HepG2 (cell line): Measurements from ENCODE around the gene SERTAD2. TPM values are rescaled to one million over a fixed set of nuclear protein-coding genes. Genes with fewer than 3 reads are reported as not detected.
A peak's percentile ranks its signal among the peaks of the same experiment; 100 is the strongest.

Source experiments
- ARNT ChIP-seq: fragments of 450-650 bp; IDR thresholded peaks from 2 replicates; pipeline ENCODE4 v1.6.1; 2017
- EEA1 ChIP-seq: sonication (generic); formaldehyde crosslinking; IDR thresholded peaks from 2 replicates; pipeline ENCODE4 v1.5.1; 2020; ENCODE audit warnings: mild to moderate bottlenecking, missing genetic modification reagents, borderline replicate concordance
- HBP1 ChIP-seq: IDR thresholded peaks from 2 replicates; pipeline ENCODE4 v1.6.1; 2016; ENCODE audit warnings: low read depth, control low read depth
- HCFC1 ChIP-seq: fragments of 150-350 bp; IDR thresholded peaks from 2 replicates; pipeline ENCODE4 v1.6.1; 2014; ENCODE audit warnings: low read depth, low read length
- HNF4G ChIP-seq, 2 experiments: sonication (generic) in 1 of 2; formaldehyde crosslinking in 1 of 2; IDR thresholded peaks; 2 replicates each; pipeline versions ENCODE4 v1.4.0 to v1.6.1; 2011 to 2020; ENCODE audit warnings: borderline replicate concordance in 2 of 2, low read depth in 2 of 2, mild to moderate bottlenecking in 2 of 2, low read length in 1 of 2, missing genetic modification reagents in 1 of 2, moderate library complexity in 1 of 2
- JARID2 ChIP-seq: sonication (generic); formaldehyde crosslinking; IDR thresholded peaks from 2 replicates; pipeline ENCODE4 v1.8.1; 2023; ENCODE audit warnings: missing genetic modification reagents, inconsistent platforms; ENCODE audit not compliant: insufficient replicate concordance
- KDM5A ChIP-seq: fragments of 200-600 bp; sonication (generic); IDR thresholded peaks from 2 replicates; pipeline ENCODE4 v1.7.0; 2018; ENCODE audit warnings: antibody characterized with exemption, mild to moderate bottlenecking, low read length, borderline replicate concordance
- NR2F1 ChIP-seq, 2 experiments: fragments of 450-650 bp in 1 of 2; formaldehyde crosslinking in 1 of 2; IDR thresholded peaks; 2 replicates each; pipeline versions ENCODE4 v1.5.0 to v1.6.1; 2016 to 2020; ENCODE audit warnings: mild to moderate bottlenecking in 1 of 2, missing compliant biosample characterization in 1 of 2, missing genetic modification reagents in 1 of 2, moderate library complexity in 1 of 2
- SIN3B ChIP-seq: fragments of 150-350 bp; IDR thresholded peaks from 2 replicates; pipeline ENCODE4 v1.6.1; 2014; ENCODE audit warnings: low read length
- SMAD1 ChIP-seq: sonication (generic); formaldehyde crosslinking; IDR thresholded peaks from 2 replicates; pipeline ENCODE4 v1.4.0; 2020; ENCODE audit warnings: missing genetic modification reagents, low read depth, mild to moderate bottlenecking, borderline replicate concordance
- TARDBP ChIP-seq: sonication (generic); formaldehyde crosslinking; IDR thresholded peaks from 2 replicates; pipeline ENCODE4 v1.8.0; 2022; ENCODE audit warnings: mild to moderate bottlenecking, missing genetic modification reagents
- THYN1 ChIP-seq: sonication (generic); formaldehyde crosslinking; IDR thresholded peaks from 2 replicates; pipeline ENCODE4 v1.8.1; 2023; ENCODE audit warnings: low read depth, mild to moderate bottlenecking, moderate library complexity, missing genetic modification reagents, borderline replicate concordance
- ZNF230 ChIP-seq: sonication (generic); formaldehyde crosslinking; IDR thresholded peaks from 2 replicates; pipeline ENCODE4 v1.4.0; 2020; ENCODE audit warnings: mild to moderate bottlenecking, missing genetic modification reagents
- ZNF232 ChIP-seq: sonication (generic); formaldehyde crosslinking; IDR thresholded peaks from 2 replicates; pipeline ENCODE4 v1.4.0; 2020; ENCODE audit warnings: missing genetic modification reagents, borderline replicate concordance
- ZNF335 ChIP-seq: sonication (generic); formaldehyde crosslinking; IDR thresholded peaks from 2 replicates; pipeline ENCODE4 v1.4.0; 2020; ENCODE audit warnings: missing genetic modification reagents
- ZNF431 ChIP-seq: sonication (generic); formaldehyde crosslinking; IDR thresholded peaks from 2 replicates; pipeline ENCODE4 v1.9.0; 2022; ENCODE audit warnings: missing genetic modification reagents, low read depth, mild to moderate bottlenecking, borderline replicate concordance
- ZNF569 ChIP-seq: sonication (generic); formaldehyde crosslinking; IDR thresholded peaks from 2 replicates; pipeline ENCODE4 v1.5.0; 2020; ENCODE audit warnings: mild to moderate bottlenecking, missing genetic modification reagents, moderate library complexity, borderline replicate concordance
- ZNF780A ChIP-seq: sonication (generic); formaldehyde crosslinking; IDR thresholded peaks from 2 replicates; pipeline ENCODE4 v1.8.0; 2022; ENCODE audit warnings: mild to moderate bottlenecking, missing genetic modification reagents, moderate library complexity
- polyA plus RNA-seq, 8 experiments: library from polyadenylated mRNA; depleted of rRNA in 3 of 8; stranded (reverse) in 7 of 8; unstranded in 1 of 8; fragments of >200 nt; fragmentation: Illumina TruSeq in 4 of 8; extraction: Trizol in 4 of 8; gene quantifications; 2 replicates each; pipeline versions ENCODE4 v1.2.1 to v1.2.3, GENCODE V29; 2011 to 2016; ENCODE audit warnings: low read depth in 4 of 8, missing spikeins in 1 of 8, mixed read lengths in 1 of 8; ENCODE audit not compliant: insufficient read depth in 1 of 8
- total RNA-seq, 5 experiments: library from RNA; depleted of rRNA; stranded (reverse); fragments of >200 nt; fragmentation: Illumina TruSeq; extraction: Trizol; gene quantifications; 2 replicates each; pipeline ENCODE4 v1.2.3, GENCODE V29; 2016; ENCODE audit warnings: low read depth in 1 of 5
- TF ChIP-seq, protein P1 (sequence below), 2 experiments: IDR thresholded peaks; 2 replicates each; pipeline ENCODE4 v1.6.1; 2011 to 2012; ENCODE audit warnings: low read length in 2 of 2, borderline replicate concordance in 1 of 2, low read depth in 1 of 2, mild to moderate bottlenecking in 1 of 2, moderate library complexity in 1 of 2
- TF ChIP-seq, protein P2 (sequence below): sonication (generic); formaldehyde crosslinking; IDR thresholded peaks from 2 replicates; pipeline ENCODE4 v1.8.0; 2022; ENCODE audit warnings: mild to moderate bottlenecking, missing genetic modification reagents; ENCODE audit not compliant: insufficient replicate concordance
- TF ChIP-seq, protein P3 (sequence below): IDR thresholded peaks from 2 replicates; pipeline ENCODE4 v1.6.1; 2016; ENCODE audit warnings: low read depth, borderline replicate concordance

SERTAD2 gene
- total and polyA plus RNA-seq, 2 of the 13 experiments (the other 11 are each of a cell fraction or from before 2014, with no cell fraction given), result 6.7 to 22.6 TPM

GRCh38 chr2:64646007-64646880, 7.5 kb downstream of the SERTAD2 start (continued):
- TF ChIP-seq, protein P1, sequence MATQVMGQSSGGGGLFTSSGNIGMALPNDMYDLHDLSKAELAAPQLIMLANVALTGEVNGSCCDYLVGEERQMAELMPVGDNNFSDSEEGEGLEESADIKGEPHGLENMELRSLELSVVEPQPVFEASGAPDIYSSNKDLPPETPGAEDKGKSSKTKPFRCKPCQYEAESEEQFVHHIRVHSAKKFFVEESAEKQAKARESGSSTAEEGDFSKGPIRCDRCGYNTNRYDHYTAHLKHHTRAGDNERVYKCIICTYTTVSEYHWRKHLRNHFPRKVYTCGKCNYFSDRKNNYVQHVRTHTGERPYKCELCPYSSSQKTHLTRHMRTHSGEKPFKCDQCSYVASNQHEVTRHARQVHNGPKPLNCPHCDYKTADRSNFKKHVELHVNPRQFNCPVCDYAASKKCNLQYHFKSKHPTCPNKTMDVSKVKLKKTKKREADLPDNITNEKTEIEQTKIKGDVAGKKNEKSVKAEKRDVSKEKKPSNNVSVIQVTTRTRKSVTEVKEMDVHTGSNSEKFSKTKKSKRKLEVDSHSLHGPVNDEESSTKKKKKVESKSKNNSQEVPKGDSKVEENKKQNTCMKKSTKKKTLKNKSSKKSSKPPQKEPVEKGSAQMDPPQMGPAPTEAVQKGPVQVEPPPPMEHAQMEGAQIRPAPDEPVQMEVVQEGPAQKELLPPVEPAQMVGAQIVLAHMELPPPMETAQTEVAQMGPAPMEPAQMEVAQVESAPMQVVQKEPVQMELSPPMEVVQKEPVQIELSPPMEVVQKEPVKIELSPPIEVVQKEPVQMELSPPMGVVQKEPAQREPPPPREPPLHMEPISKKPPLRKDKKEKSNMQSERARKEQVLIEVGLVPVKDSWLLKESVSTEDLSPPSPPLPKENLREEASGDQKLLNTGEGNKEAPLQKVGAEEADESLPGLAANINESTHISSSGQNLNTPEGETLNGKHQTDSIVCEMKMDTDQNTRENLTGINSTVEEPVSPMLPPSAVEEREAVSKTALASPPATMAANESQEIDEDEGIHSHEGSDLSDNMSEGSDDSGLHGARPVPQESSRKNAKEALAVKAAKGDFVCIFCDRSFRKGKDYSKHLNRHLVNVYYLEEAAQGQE (IDR thresholded peaks at IDR 0.05; ENCODE audit: borderline replicate concordance in 1 of 2, low read depth in 1 of 2, low read length in 2 of 2), result no peak
- TF ChIP-seq, protein P2, sequence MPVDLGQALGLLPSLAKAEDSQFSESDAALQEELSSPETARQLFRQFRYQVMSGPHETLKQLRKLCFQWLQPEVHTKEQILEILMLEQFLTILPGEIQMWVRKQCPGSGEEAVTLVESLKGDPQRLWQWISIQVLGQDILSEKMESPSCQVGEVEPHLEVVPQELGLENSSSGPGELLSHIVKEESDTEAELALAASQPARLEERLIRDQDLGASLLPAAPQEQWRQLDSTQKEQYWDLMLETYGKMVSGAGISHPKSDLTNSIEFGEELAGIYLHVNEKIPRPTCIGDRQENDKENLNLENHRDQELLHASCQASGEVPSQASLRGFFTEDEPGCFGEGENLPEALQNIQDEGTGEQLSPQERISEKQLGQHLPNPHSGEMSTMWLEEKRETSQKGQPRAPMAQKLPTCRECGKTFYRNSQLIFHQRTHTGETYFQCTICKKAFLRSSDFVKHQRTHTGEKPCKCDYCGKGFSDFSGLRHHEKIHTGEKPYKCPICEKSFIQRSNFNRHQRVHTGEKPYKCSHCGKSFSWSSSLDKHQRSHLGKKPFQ, result no peak
- no peak for TF ChIP-seq ZNF780A (CRISPR knock-in tag)
- TF ChIP-seq NR2F1 (CRISPR knock-in tag; IDR thresholded peaks at IDR 0.05), result no peak
- peak; percentile 27; the same call in 1 of the 2 replicates for TF ChIP-seq TARDBP
- no peak for TF ChIP-seq SMAD1 (CRISPR knock-in tag)
- TF ChIP-seq KDM5A, result no peak
- TF ChIP-seq ZNF230 (CRISPR knock-in tag), result no peak
- no peak for TF ChIP-seq JARID2 (CRISPR knock-in tag)
- no peak for TF ChIP-seq THYN1 (CRISPR knock-in tag)
- no peak for TF ChIP-seq ZNF431
- no peak for TF ChIP-seq ZNF335 (CRISPR knock-in tag)
- no peak for TF ChIP-seq ZNF569 (CRISPR knock-in tag)
- no peak for TF ChIP-seq EEA1 (CRISPR knock-in tag)
- TF ChIP-seq ZNF232 (CRISPR knock-in tag), result peak; percentile 43; the same call in 1 of the 2 replicates
- 0 out of 2 replicates have a peak, but pooled peaks have one; percentile 35 for TF ChIP-seq HBP1 (CRISPR knock-in tag)
- peak; percentile 58; the same call in 1 of the 2 replicates for TF ChIP-seq SIN3B
- TF ChIP-seq HNF4G (IDR thresholded peaks at IDR 0.05; ENCODE audit: borderline replicate concordance, low read depth, low read length), result no peak
- no peak for TF ChIP-seq HNF4G (CRISPR knock-in tag; IDR thresholded peaks at IDR 0.05; ENCODE audit: borderline replicate concordance, low read depth)
- no peak for TF ChIP-seq ARNT
- TF ChIP-seq, protein P3, sequence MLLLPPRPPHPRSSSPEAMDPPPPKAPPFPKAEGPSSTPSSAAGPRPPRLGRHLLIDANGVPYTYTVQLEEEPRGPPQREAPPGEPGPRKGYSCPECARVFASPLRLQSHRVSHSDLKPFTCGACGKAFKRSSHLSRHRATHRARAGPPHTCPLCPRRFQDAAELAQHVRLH (CRISPR knock-in tag), result no peak
- TF ChIP-seq HCFC1, result no peak
